NCI-H1436 (cell line): ENCODE measurements around the gene TEX14.
"Not testable (repeated sequence)": the region's sequence is repeated elsewhere in the genome, so short reads cannot be mapped to it uniquely, and the experiment has no call there.

ENCODE experiments used
- DNase-seq: peaks from one replicate; lab custom pipeline; 2025; lab: John Stamatoyannopoulos, UW

The TEX14 gene

GRCh38 chr17:58691701-58692238 is at the start of gene TEX14:
Gene TEX14 (minus strand): TSS chr17:58692045. CDS start chr17:58652001, 40,044 bp downstream.
- DNase-seq, result no peak

GRCh38 chr17:58741121-58741625 is 49.3 kb upstream of the TEX14 start:
- DNase-seq, result no peak

- no peak for DNase-seq
Measured at GRCh38 chr17:58734811-58735210, 43.0 kb upstream of the TEX14 start.

GRCh38 chr17:58734040-58734439 is 42.2 kb upstream of the TEX14 start:
- DNase-seq, result no peak

GRCh38 chr17:58730937-58731336 is 39.1 kb upstream of the TEX14 start:
- DNase-seq, result no peak

GRCh38 chr17:58728798-58729197 is 37.0 kb upstream of the TEX14 start:
- DNase-seq, result no peak

GRCh38 chr17:58722696-58723095 is 30.9 kb upstream of the TEX14 start:
- no peak for DNase-seq

GRCh38 chr17:58722274-58722673 is 30.4 kb upstream of the TEX14 start:
- no peak for DNase-seq

GRCh38 chr17:58710948-58711552 is 19.2 kb upstream of the TEX14 start:
- peak; percentile 64 for DNase-seq

GRCh38 chr17:58706351-58707140 is 14.7 kb upstream of the TEX14 start:
- DNase-seq, result no peak

- DNase-seq, result no peak
Measured at GRCh38 chr17:58703916-58704286, 12.1 kb upstream of the TEX14 start.

- DNase-seq, result no peak
Measured at GRCh38 chr17:58703137-58703915, 11.5 kb upstream of the TEX14 start.

- DNase-seq, result no peak
Measured at GRCh38 chr17:58702708-58703107, 10.9 kb upstream of the TEX14 start.

- no peak for DNase-seq
Measured at GRCh38 chr17:58702045-58702476, 10.2 kb upstream of the TEX14 start.

GRCh38 chr17:58699771-58700170 is 7.9 kb upstream of the TEX14 start:
- no peak for DNase-seq

GRCh38 chr17:58694826-58695225 is 3.0 kb upstream of the TEX14 start:
- no peak for DNase-seq

GRCh38 chr17:58694302-58694701 is 2.5 kb upstream of the TEX14 start:
- DNase-seq, result no peak

- DNase-seq, result no peak
Measured at GRCh38 chr17:58693751-58694150, 1.9 kb upstream of the TEX14 start.

- DNase-seq, result no peak
Measured at GRCh38 chr17:58693208-58693607, 1.4 kb upstream of the TEX14 start.

- peak; percentile 92 for DNase-seq
Measured at GRCh38 chr17:58692239-58693055, 602 bp upstream of the TEX14 start, which contains the start of gene RAD51C. Gene RAD51C (plus strand): TSS chr17:58692602. CDS start chr17:58692644, 42 bp downstream.

GRCh38 chr17:58690033-58690432 is 1.8 kb downstream of the TEX14 start:
- not testable (repeated sequence) for DNase-seq
